Panc1 (cell line): ENCODE measurements around the gene INPP5A. TPM values are rescaled to one million over a fixed set of nuclear protein-coding genes. Genes with fewer than 3 reads are reported as not detected.

Experiments used
- ATAC-seq: fragments of 200-7000 bp; cut with Tn5 transposase; 2 replicates; pipeline ENCODE4 v1.9.1; 2020; ENCODE audit warnings: mild to moderate bottlenecking, moderate library complexity
- BruUV-seq: library from RNA; stranded (reverse); fragments of 400-500 nt; replicated peaks from 2 replicates; lab custom pipeline; 2021; lab: Mats Ljungman, UMichigan
- CTCF ChIA-PET: fragments of 300-600 bp; sonication (Branson Sonifier 250); formaldehyde crosslinking; loops from one replicate; lab custom pipeline; 2022; ENCODE audit warnings: antibody characterized with exemption; lab: Charles Lee
- POLR2A ChIA-PET: fragments of 300-600 bp; sonication (Branson Sonifier 250); formaldehyde crosslinking; loops from one replicate; lab custom pipeline; 2022; ENCODE audit warnings: antibody characterized with exemption; lab: Charles Lee
- DNase-seq: peaks from one replicate; pipeline ENCODE4 v3.0.0-alpha.2; 2010; ENCODE audit warnings: low read depth, low spot score
- H3K27ac ChIP-seq: 2 replicates; pipeline ENCODE4 v1.5.1; 2011; ENCODE audit warnings: mild to moderate bottlenecking, low read length, inconsistent platforms
- H3K27me3 ChIP-seq: fragments of 200-500 bp; sonication (Bioruptor generic); 2 replicates; pipeline ENCODE4 v1.6.0; 2014; ENCODE audit warnings: low read length, inconsistent platforms; ENCODE audit not compliant: control insufficient read depth, insufficient read depth
- H3K36me3 ChIP-seq: fragments of 200-500 bp; sonication (Bioruptor generic); 2 replicates; pipeline ENCODE4 v1.5.1; 2014; ENCODE audit warnings: inconsistent platforms, mild to moderate bottlenecking, low read length, moderate library complexity; ENCODE audit not compliant: control insufficient read depth, insufficient read depth
- H3K4me1 ChIP-seq: 2 replicates; pipeline ENCODE4 v1.5.1; 2011; ENCODE audit warnings: inconsistent platforms, mild to moderate bottlenecking, low read length, moderate library complexity; ENCODE audit not compliant: control insufficient read depth, insufficient read depth
- H3K4me3 ChIP-seq, 2 experiments: 2 replicates each; pipeline ENCODE4 v1.5.1; 2011 to 2012; ENCODE audit warnings: low read depth in 2 of 2, low read length in 2 of 2, mild to moderate bottlenecking in 2 of 2, inconsistent platforms in 1 of 2, moderate library complexity in 1 of 2
- H3K9me3 ChIP-seq: fragments of 200-500 bp; sonication (Bioruptor generic); 2 replicates; pipeline ENCODE4 v1.5.1; 2014; ENCODE audit warnings: low read depth, mild to moderate bottlenecking, inconsistent platforms, low read length, moderate library complexity; ENCODE audit not compliant: control insufficient read depth, insufficient read depth
- POLR2AphosphoS5 ChIP-seq: IDR thresholded peaks from 2 replicates; pipeline ENCODE4 v1.6.1; 2012; ENCODE audit warnings: mild to moderate bottlenecking, low read depth, low read length, moderate library complexity
- SIN3A ChIP-seq: IDR thresholded peaks from 2 replicates; pipeline ENCODE4 v1.6.1; 2012; ENCODE audit warnings: low read depth, mild to moderate bottlenecking, low read length, moderate library complexity, borderline replicate concordance; ENCODE audit not compliant: insufficient read depth
- TCF7L2 ChIP-seq: IDR thresholded peaks from 2 replicates; pipeline ENCODE4 v1.6.1; 2011; ENCODE audit warnings: mild to moderate bottlenecking, low read depth, low read length, inconsistent platforms
- in situ Hi-C: cut with HindIII; loops from 2 replicates; pipeline ENCODE4 v1.10.0; 2016; ENCODE audit warnings: low sequenced_read_pairs, low pct_unique_long_range_greater_than_20kb
- intact Hi-C: fragments of 100-400 bp; cut with micrococcal nuclease; formaldehyde crosslinking; loops from one replicate; pipeline ENCODE4 v1.10.0; 2022; ENCODE audit not compliant: unreplicated experiment
- total RNA-seq: library from RNA; stranded (reverse); gene quantifications from one replicate; pipeline ENCODE4 v1.2.1, GENCODE V29; 2021; ENCODE audit not compliant: unreplicated experiment
- TF ChIP-seq, protein P1 (sequence below): fragments of 450-650 bp; IDR thresholded peaks from 2 replicates; pipeline ENCODE4 v1.5.1; 2017; ENCODE audit warnings: mild to moderate bottlenecking
- TF ChIP-seq, protein P2 (sequence below), 2 experiments: IDR thresholded peaks; 2 replicates each; pipeline ENCODE4 v1.6.1; 2011 to 2012; ENCODE audit warnings: low read depth in 2 of 2, control low read depth in 1 of 2, low read length in 1 of 2, mild to moderate bottlenecking in 1 of 2, moderate library complexity in 1 of 2; ENCODE audit not compliant: insufficient read depth in 1 of 2

The INPP5A gene
- total RNA-seq, 1 experiment from 2014 or later, result 60.0 TPM

DNA sequence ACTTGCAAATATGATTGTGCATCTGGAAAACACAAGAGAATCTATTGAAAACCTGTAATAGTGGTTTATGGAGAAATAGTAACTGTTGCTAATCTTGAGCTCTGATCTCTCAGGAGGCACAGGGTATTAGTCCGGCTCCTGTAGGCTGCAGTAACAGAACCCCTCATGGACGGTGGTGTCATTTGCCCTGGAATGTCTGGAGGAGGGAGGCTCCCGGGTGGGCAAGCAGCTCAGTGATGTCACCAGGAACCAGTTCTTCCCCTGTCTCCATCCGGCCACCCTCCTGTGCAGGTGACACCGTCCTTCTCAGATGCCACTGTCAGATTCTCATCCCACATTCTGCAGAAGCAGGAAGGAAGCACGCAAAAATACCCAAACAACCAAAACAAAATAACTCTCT lies 29.3 kb downstream of the INPP5A start:
- Histone ChIP-seq H3K9me3 (no peaks in the 10 kb centered on the region), H3K27me3 (no peaks in the 10 kb centered on the region), H3K36me3 (no peaks in the 10 kb centered on the region), H3K4me1 (peaks cover 49% of the 10 kb centered on the region), H3K4me3 (no peak overlapping the region), H3K27ac (no peak overlapping the region)
- ChIA-PET CTCF (no interaction called here), POLR2A (no interaction called here)
- no peak for ATAC-seq
- TSS peak; percentile 48 for BruUV-seq
- in situ Hi-C loops, result no loop called here
- intact Hi-C loops, result no loop called here
- no peak for DNase-seq
- TF ChIP-seq POLR2AphosphoS5, result no peak
- TF ChIP-seq, protein P1, sequence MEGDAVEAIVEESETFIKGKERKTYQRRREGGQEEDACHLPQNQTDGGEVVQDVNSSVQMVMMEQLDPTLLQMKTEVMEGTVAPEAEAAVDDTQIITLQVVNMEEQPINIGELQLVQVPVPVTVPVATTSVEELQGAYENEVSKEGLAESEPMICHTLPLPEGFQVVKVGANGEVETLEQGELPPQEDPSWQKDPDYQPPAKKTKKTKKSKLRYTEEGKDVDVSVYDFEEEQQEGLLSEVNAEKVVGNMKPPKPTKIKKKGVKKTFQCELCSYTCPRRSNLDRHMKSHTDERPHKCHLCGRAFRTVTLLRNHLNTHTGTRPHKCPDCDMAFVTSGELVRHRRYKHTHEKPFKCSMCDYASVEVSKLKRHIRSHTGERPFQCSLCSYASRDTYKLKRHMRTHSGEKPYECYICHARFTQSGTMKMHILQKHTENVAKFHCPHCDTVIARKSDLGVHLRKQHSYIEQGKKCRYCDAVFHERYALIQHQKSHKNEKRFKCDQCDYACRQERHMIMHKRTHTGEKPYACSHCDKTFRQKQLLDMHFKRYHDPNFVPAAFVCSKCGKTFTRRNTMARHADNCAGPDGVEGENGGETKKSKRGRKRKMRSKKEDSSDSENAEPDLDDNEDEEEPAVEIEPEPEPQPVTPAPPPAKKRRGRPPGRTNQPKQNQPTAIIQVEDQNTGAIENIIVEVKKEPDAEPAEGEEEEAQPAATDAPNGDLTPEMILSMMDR, result no peak
- no peak for TF ChIP-seq TCF7L2
- TF ChIP-seq SIN3A, result no peak
- TF ChIP-seq, protein P2, sequence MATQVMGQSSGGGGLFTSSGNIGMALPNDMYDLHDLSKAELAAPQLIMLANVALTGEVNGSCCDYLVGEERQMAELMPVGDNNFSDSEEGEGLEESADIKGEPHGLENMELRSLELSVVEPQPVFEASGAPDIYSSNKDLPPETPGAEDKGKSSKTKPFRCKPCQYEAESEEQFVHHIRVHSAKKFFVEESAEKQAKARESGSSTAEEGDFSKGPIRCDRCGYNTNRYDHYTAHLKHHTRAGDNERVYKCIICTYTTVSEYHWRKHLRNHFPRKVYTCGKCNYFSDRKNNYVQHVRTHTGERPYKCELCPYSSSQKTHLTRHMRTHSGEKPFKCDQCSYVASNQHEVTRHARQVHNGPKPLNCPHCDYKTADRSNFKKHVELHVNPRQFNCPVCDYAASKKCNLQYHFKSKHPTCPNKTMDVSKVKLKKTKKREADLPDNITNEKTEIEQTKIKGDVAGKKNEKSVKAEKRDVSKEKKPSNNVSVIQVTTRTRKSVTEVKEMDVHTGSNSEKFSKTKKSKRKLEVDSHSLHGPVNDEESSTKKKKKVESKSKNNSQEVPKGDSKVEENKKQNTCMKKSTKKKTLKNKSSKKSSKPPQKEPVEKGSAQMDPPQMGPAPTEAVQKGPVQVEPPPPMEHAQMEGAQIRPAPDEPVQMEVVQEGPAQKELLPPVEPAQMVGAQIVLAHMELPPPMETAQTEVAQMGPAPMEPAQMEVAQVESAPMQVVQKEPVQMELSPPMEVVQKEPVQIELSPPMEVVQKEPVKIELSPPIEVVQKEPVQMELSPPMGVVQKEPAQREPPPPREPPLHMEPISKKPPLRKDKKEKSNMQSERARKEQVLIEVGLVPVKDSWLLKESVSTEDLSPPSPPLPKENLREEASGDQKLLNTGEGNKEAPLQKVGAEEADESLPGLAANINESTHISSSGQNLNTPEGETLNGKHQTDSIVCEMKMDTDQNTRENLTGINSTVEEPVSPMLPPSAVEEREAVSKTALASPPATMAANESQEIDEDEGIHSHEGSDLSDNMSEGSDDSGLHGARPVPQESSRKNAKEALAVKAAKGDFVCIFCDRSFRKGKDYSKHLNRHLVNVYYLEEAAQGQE (IDR thresholded peaks at IDR 0.05; ENCODE audit: insufficient read depth in 1 of 2, low read depth in 2 of 2, low read length in 1 of 2), result no peak

DNA sequence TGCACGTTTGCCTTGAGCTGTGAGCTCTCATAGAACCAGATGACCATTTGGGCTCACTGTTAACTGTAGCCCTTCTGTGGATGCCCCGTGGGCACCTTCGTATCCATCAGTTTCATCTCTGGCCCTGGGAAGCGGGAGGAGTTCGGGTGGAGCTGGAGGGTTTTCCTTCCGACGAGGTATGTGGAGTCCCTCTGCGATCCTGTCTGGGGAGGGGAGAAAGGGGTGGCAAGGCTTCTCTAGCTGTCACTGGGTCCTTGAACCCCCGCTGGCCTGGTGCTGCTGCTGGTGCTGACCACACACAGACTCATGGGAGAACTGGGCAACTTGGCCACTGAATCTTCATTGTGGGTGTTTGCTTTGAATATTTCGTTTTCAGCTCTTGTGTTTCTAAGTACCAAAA lies 32.7 kb downstream of the INPP5A start:
- intact Hi-C loops, result no loop called here
- peaks cover 54% of the 10 kb centered on the region for H3K4me1 ChIP-seq
- ChIA-PET POLR2A (interaction anchor here (0.6 to 0.8 kb wide), 3 partner anchors 12 to 51 kb away, joined by 3 read pairs; no protein-coding TSS in a partner anchor), CTCF (interaction anchor here (1.0 to 1.2 kb wide), 3 partner anchors 15 to 111 kb away, joined by 3 to 4 read pairs (median 3); no protein-coding TSS in a partner anchor)
- ATAC-seq (no peak), DNase-seq (no peak)
- no TSS peak for BruUV-seq
- no peaks in the 10 kb centered on the region for H3K9me3 ChIP-seq
- TF ChIP-seq TCF7L2 (no peak), POLR2AphosphoS5 (no peak), SIN3A (no peak)
- TF ChIP-seq, protein P1, result no peak
- TF ChIP-seq, protein P2 (IDR thresholded peaks at IDR 0.05; ENCODE audit: insufficient read depth in 1 of 2, low read depth in 2 of 2, low read length in 1 of 2), result no peak
- peak overlapping the region; percentile 90 for H3K27ac ChIP-seq
- in situ Hi-C loops, result no loop called here
- H3K4me3 ChIP-seq, result peak overlapping the region; percentile 44 to 65
- H3K36me3 ChIP-seq, result no peaks in the 10 kb centered on the region
- H3K27me3 ChIP-seq, result no peaks in the 10 kb centered on the region
